NCI-H2171 treated with DMSO at 0.1 percent for 48 hours (cell line): ENCODE results near the gene KRT35.
A peak's percentile ranks its signal among the peaks of the same experiment; 100 is the strongest.

Source experiments
- DNase-seq: peaks from one replicate; lab custom pipeline; 2025; lab: John Stamatoyannopoulos, UW

Gene KRT35

GRCh38 chr17:41511716-41512115 lies 30.8 kb upstream of the KRT35 start:
- DNase-seq = no peak

- DNase-seq = no peak
Measured at GRCh38 chr17:41511116-41511515, 30.2 kb upstream of the KRT35 start.

- no peak for DNase-seq
Measured at GRCh38 chr17:41510251-41511065, 29.5 kb upstream of the KRT35 start.

GRCh38 chr17:41507315-41507880 lies 26.4 kb upstream of the KRT35 start:
- no peak for DNase-seq

DNA sequence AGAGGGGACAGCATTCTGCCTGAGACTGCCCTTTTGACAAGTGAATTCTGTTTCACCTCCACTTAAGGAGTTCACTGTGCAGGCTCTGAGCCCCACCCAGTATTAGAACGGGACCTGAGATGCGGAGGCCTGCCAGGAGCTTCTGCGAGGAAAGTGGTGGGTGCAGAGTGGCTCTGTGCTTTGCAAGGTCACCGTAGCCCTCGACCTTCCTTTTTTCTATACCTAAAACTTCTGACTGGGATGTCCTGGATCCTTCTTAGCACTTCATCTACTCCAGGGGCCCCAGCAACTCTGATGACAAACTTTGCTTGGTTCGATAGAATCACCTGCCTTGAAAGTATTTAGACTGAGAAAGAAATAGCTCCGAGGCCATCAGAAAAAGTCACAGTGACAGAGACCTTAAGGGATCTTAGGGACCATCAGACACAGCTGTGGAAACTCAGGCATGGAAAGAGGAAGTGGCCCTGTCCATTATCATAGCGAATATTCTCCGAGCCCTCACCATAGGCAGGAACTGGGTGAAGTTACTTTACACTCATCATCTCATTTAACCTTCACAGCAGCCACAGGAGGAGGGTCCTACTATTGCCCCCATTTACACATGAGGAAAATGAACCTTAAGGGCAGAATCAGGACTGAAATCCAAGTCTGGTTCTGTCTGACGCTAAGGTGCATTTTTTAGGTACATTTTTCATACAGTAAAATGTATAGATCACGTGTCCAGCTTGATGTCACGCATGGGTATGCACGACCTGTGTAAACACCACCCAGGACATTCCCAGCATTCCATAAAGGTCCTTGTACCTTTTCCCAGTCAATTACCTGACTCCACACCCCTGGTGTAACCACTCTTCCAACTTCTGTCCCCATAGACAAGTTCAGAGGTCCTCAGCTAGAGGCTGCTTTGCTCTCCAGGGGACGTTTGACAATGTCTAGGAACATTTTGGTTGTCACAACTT lies 25.1 kb upstream of the KRT35 start:
- no peak for DNase-seq

GRCh38 chr17:41505007-41505808 lies 24.3 kb upstream of the KRT35 start, which contains the start of gene KRT13:
TSS of gene KRT13 (minus strand) at chr17:41505612. CDS start at chr17:41505550, 62 bp downstream.
- no peak for DNase-seq

DNA sequence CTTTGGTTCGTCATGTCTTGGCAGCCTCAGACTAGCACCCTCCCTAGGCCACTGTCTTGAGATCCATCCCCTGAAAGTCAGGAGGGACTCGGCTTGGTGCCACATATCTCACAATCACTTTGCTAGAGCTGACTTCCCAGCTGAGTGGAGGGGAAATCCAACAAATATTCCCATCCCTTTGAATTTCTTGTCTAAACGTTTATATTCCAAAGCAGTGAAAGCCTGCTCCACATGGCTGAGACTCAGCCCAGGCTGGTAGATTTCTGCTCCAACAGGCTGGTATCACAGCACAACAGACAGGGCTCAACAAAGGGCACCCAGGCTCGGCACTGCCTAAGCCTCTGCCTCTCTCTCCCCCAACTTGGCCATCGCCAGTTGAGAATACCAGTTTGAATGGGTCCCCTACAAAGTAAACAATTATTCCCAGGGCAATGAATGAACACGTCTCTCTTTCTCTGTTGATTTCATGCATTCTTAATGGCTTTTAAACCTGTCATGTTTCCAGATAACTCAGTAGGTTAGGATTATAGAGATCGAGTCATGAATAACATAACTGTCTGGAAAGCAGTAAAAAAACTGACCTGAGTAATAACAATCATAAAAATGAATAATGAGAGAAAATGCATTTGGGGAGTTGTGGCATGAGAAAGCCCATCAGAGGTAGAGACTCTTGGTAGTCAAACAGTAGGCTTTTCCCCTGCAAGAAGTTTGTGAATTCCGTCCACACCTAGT lies 23.5 kb upstream of the KRT35 start:
- DNase-seq = no peak

DNA sequence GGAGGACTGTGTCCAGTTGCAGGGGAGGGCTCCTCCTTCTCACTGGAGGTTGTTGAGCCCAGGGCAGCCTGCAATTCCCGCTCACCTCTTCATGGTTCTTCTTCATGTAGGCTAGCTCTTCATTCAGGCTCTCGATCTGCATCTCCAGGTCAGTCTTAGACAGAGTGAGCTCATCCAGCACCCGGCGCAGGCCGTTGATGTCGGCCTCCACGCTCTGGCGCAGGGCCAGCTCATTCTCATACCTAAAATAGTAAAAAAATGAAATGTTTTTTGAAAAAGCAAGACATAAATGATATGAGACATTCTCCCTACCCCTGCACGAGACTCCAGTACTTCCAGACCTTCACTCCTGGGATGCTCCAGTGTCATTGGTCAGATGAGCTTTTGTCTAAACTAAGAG lies 22.3 kb upstream of the KRT35 start:
- no peak for DNase-seq

DNA sequence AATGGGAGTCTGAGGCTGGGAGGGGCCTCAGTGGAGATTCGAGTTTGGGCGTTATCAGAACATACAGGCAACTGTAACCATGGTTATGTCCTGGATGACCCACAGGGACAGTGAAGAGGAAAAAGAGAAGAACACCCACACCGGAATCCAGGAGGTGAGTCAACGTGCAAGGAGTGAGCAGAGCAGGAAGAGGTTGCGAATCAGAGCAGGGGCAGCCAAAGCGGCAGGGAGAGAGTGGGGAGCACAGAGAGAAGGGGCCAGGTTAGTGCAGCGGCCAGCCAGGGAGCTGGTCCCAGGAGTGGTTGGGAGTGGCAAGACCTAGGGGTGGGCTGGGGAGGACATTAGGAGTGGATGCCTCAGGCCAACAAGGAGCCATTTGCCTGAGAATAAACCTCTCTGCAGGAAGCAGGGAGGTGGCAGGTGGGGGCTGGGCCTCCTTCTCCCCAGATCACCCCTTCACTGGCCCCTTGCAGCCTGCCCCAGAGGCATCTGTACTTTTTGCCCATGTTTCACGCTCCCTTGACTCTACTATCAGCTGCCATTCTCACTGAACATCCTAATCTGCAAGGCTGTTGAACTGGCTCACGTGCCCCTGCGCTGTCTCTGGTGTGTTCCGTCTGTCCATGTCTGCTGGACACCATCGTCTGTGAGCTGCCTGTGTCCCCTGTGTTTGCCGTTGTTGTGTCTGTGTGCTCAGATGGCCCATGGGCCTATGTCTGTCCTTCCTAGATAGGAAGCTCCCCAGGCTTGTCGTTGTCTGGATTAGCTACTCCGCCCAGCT lies 19.4 kb upstream of the KRT35 start:
- no peak for DNase-seq

DNA sequence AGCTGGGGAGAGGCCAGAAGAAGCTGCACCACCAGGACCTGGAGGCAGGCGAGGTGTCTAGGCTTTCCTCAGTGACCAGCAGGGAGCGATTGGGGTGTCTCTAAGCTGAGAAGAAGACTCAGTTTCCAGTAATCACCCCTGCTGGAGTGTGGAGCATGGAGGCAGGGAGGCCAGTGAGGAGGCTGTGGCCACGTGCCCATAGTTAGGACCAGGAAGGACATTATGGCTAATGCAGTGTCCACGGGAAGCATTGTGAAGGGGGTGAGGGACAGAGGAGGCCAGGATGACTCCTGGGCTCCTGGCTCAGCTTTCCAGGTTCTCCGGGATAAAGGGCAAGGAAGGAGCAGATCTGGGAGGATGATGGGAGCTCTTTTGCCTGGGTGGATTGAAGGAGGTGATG lies 18.8 kb upstream of the KRT35 start:
- no peak for DNase-seq

DNA sequence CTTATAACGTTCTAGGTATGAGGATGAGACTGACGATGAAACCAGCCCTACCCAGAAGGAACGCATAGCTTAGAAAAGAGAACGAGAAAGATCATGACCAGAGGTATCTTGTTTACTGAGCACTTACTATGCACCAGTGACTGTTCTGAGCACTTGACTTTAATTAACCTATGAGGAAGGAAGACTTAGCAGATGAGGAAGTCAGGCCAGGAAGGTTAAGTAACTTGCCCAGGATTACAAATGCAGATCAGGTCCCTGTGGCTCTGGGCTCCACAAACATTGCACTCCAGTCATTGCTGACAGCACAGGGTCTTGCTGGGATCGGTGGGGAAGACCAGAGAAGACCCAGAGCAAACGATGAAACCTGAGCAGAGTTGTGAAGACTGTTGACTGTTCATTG lies 17.3 kb upstream of the KRT35 start:
- DNase-seq = no peak

DNA sequence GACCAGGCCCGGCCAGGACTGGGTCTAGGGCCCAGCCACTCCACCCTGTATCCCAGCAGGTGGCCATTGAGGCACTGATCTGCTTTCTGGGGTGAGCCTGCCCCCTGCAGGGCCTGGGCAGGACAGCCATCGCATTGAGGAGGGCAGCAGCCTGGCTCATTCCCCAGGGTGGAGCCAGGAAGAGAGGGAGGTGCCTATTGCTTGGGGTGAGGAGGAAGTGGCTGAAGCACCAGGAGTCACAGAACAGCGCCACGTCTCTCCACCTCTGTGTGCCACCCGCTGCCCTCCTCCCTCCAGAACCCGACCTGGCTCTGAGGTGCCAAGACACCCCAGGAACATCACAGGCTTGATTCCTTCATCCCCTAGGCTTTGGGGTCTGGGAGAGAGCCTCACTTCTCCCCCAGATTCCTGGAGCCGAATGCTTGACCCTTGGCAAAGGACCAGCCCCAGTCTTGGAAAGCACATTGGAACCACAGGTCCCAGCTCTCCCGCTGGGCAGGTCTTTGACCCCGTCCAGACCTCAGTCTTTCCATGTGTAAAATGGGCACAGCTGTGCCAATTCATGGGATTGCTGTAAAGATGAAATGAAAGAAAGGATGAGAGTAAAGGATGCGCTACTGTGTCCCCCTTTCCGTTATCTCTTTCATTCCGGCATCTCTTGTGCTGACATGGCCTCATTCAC lies 16.0 kb upstream of the KRT35 start:
- DNase-seq = no peak

DNA sequence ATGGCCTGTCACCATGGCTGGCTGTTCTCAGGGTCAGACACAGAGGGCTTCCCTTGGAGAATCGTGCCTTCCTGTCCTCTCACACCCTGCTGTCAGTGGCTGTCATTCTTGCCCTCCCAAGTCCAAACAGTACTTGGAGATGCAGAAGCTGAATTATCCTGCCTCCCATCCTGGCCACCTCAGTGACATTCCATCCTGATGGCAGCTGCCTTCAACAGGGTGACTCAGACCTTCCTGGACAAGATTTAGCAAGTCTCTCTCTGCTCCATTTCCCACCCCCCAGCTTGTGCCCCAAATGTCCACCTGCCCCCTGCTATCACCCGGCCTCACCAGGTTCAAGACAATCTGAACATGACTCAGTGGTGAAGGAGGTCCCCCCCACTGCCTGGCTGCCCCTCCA lies 13.6 kb upstream of the KRT35 start:
- no peak for DNase-seq

DNA sequence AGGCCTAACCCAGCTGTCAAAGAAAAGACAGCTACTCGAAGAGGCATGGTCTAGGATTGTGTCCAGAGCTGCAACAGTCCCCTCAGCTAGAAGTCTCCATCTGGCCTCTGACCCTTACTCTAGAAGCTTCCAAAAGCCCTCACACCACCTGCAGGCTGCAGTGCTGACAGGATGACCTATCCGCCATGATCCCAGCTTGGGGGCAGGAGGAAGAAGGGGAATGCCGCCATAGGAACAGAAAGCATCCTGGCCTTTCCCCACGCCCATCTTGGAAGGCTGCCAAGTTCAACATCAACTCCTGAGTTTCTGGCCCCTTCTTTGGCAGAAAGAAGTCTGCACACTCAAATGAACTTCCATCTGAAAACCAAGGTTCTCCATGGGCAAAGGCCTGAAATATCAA lies 11.8 kb upstream of the KRT35 start:
- peak; percentile 27 for DNase-seq

DNA sequence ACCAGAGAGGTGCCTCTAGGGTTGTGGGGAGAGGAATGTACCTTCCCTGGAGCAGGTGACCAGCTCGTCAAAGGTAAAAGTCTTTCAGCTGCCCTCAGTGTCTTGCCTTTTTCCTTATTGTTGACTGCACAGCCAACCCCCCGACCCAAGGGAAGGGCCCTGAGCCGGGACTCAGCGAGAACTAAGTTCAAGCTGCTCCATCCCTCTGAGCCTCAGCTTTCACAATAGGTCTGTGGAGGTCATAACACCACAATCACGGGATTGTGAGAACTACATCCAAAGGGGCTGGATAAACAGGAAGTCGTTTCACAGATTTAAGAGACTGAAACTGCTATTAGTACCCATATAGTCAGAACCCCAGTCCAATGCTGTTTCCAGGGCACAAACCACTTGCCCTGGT lies 11.4 kb upstream of the KRT35 start:
- DNase-seq = no peak

DNA sequence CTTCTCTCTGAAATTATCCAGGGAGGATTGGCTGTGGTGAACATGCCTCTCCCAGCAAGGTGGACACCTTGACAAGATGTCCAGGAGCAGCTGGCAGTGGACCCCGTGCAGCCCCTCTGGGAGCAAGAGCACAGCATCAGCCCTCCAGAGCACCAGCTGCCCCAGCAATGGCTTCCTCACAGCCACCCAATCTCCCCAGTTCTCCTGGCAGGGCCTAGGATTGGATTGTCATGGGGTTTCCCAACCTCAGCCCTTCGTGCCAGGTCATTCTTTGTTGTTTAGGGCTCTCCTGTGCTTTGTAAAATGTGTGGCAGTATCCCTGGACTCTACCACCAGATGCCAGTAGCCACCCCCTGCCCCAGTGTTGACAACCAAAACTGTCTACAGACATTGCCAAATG lies 10.5 kb upstream of the KRT35 start:
- no peak for DNase-seq

DNA sequence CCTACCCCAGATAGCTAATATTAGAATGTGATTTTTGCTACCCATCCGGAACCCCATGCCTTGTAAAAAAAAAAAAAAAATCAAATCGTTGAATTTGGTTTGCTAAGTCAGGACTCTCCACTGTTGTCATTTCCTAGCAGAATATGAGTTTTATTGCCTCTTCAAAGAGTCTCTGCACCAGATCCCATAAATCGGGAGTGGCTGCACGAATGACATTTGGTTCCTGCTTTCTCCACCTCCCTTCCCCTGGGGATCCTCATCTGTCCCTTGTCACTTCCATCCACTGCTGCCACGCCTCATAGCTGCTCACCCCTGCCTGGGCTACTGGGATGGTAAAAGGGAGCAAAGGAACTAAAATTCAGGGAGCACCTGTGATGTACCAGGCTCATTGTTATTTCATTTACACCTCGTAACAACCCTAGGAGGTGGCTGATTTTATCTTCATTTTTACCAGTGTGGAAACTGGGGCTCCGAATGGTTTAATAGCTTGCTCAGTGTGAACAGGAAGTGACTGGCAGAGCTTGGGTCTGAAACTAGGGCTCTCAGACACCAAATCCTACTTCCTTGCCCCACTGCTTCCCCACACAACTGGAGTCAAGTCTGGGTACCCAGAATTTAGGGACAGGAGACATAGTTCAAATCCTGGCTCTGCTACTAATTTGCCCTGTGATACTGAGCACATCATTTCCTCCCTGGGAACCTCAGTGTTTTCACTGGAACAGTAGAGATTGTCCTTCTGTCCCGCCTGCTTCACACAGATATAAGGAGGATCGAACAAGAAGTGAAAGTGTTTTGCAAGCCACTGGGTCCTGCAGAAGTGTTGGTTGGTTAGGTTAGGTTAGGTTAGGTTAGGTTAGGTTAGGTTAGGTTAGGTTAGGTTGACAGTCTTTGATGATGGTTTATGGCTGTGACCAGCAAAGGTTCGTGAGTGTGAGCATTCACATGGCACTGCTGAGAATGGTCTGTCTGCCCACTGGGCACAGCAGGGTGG lies 9.3 kb upstream of the KRT35 start:
- DNase-seq = no peak

DNA sequence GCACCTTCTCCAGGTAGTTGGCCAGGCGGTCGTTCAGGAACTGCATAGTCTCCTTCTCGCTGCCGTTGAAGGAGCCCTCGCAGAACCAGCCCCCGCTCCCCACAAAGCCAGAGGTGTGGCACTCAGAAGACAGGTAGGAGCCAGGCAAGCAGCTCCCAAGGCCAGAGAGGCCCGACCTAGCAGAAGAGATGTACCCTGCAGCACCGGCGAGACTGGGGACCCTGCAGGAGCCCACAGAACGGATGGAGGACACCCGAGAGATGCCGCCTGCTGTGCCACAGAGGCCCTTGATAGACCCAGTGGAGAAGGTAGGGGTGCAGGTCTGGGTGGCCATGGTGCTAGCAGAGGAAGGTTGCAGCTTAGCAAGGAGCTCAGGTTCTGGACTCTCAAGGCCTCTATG lies 8.6 kb upstream of the KRT35 start, which contains the start of gene KRT36:
Gene KRT36, minus strand, starts transcription at position 380 of the 400 bp plus-strand sequence. Its CDS starts 46 bp downstream, at position 334.
- no peak for DNase-seq
